Measurements from ENCODE around the gene ETNK1.

ETNK1 gene

GRCh38 chr12:22719745-22720144, 94.8 kb downstream of the ETNK1 start:
- no peak for TF ChIP-seq EZH2 (IDR thresholded peaks at IDR 0.05; ENCODE audit: borderline replicate concordance, low read depth, low read length, severe bottlenecking)
- TF ChIP-seq CTCF (IDR thresholded peaks at IDR 0.05; ENCODE audit: borderline replicate concordance, extremely low read depth, low read length, poor library complexity, severe bottlenecking): no peak
- Histone ChIP-seq H3K27ac (ENCODE audit: low read length) (no peak overlapping the region), H3K4me2 (ENCODE audit: insufficient read depth, low read length) (no peak overlapping the region), H3K79me2 (ENCODE audit: insufficient read depth, low read length) (no peaks in the 10 kb centered on the region), H3K36me3 (ENCODE audit: insufficient read depth, low read length) (no peaks in the 10 kb centered on the region), H3K9ac (ENCODE audit: low read depth, low read length) (no peak overlapping the region), H4K20me1 (ENCODE audit: insufficient read depth, low read length) (no peaks in the 10 kb centered on the region), H3K4me1 (ENCODE audit: insufficient read depth, low read length) (no peaks in the 10 kb centered on the region), H3K4me3 (ENCODE audit: low read depth in 1 of 2, low read length in 2 of 2) (no peak overlapping the region), H3K9me3 (ENCODE audit: insufficient read depth, low read length, severe bottlenecking) (no peaks in the 10 kb centered on the region), H3K27me3 (ENCODE audit: insufficient read depth, low read length, poor library complexity) (peaks cover 7% of the 10 kb centered on the region), H2AFZ (ENCODE audit: low read depth, low read length) (no peak overlapping the region)
- DNase-seq (no peak), ATAC-seq (ENCODE audit: insufficient read depth, low read depth) (no peak)

- Histone ChIP-seq H3K9me3 (ENCODE audit: insufficient read depth, low read length, severe bottlenecking) (no peaks in the 10 kb centered on the region), H3K4me2 (ENCODE audit: insufficient read depth, low read length) (no peak overlapping the region), H3K4me1 (ENCODE audit: insufficient read depth, low read length) (no peaks in the 10 kb centered on the region), H4K20me1 (ENCODE audit: insufficient read depth, low read length) (no peaks in the 10 kb centered on the region), H3K36me3 (ENCODE audit: insufficient read depth, low read length) (no peaks in the 10 kb centered on the region), H3K4me3 (ENCODE audit: low read depth in 1 of 2, low read length in 2 of 2) (no peak overlapping the region), H3K27ac (ENCODE audit: low read length) (no peak overlapping the region), H3K9ac (ENCODE audit: low read depth, low read length) (no peak overlapping the region), H2AFZ (ENCODE audit: low read depth, low read length) (no peak overlapping the region), H3K79me2 (ENCODE audit: insufficient read depth, low read length) (no peaks in the 10 kb centered on the region), H3K27me3 (ENCODE audit: insufficient read depth, low read length, poor library complexity) (peaks cover 12% of the 10 kb centered on the region)
- DNase-seq (no peak), ATAC-seq (ENCODE audit: insufficient read depth, low read depth) (no peak)
- TF ChIP-seq EZH2 (IDR thresholded peaks at IDR 0.05; ENCODE audit: borderline replicate concordance, low read depth, low read length, severe bottlenecking) (no peak), CTCF (IDR thresholded peaks at IDR 0.05; ENCODE audit: borderline replicate concordance, extremely low read depth, low read length, poor library complexity, severe bottlenecking) (no peak)
These were observed 97.1 kb downstream of the ETNK1 start for GRCh38 chr12:22722081-22722480.

GRCh38 chr12:22722779-22723178, 97.8 kb downstream of the ETNK1 start:
- no peak for ATAC-seq (ENCODE audit: insufficient read depth, low read depth)
- Histone ChIP-seq H3K9ac (ENCODE audit: low read depth, low read length) (no peak overlapping the region), H3K4me2 (ENCODE audit: insufficient read depth, low read length) (no peak overlapping the region), H3K9me3 (ENCODE audit: insufficient read depth, low read length, severe bottlenecking) (no peaks in the 10 kb centered on the region), H3K36me3 (ENCODE audit: insufficient read depth, low read length) (no peaks in the 10 kb centered on the region), H3K27me3 (ENCODE audit: insufficient read depth, low read length, poor library complexity) (peaks cover 12% of the 10 kb centered on the region), H3K79me2 (ENCODE audit: insufficient read depth, low read length) (no peaks in the 10 kb centered on the region), H3K4me3 (ENCODE audit: low read depth in 1 of 2, low read length in 2 of 2) (no peak overlapping the region), H4K20me1 (ENCODE audit: insufficient read depth, low read length) (no peaks in the 10 kb centered on the region), H3K4me1 (ENCODE audit: insufficient read depth, low read length) (no peaks in the 10 kb centered on the region), H2AFZ (ENCODE audit: low read depth, low read length) (no peak overlapping the region), H3K27ac (ENCODE audit: low read length) (no peak overlapping the region)
- no peak for DNase-seq
- TF ChIP-seq EZH2 (IDR thresholded peaks at IDR 0.05; ENCODE audit: borderline replicate concordance, low read depth, low read length, severe bottlenecking) (no peak), CTCF (IDR thresholded peaks at IDR 0.05; ENCODE audit: borderline replicate concordance, extremely low read depth, low read length, poor library complexity, severe bottlenecking) (no peak)

- DNase-seq: no peak
- no peaks in the 10 kb centered on the region for H3K36me3 ChIP-seq (ENCODE audit: insufficient read depth, low read length)
- no peak for ATAC-seq (ENCODE audit: insufficient read depth, low read depth)
- no peaks in the 10 kb centered on the region for H3K9me3 ChIP-seq (ENCODE audit: insufficient read depth, low read length, severe bottlenecking)
- no peak overlapping the region for H2AFZ ChIP-seq (ENCODE audit: low read depth, low read length)
- H3K9ac ChIP-seq (ENCODE audit: low read depth, low read length): no peak overlapping the region
- no peaks in the 10 kb centered on the region for H3K79me2 ChIP-seq (ENCODE audit: insufficient read depth, low read length)
- no peak overlapping the region for H3K4me3 ChIP-seq (ENCODE audit: low read depth in 1 of 2, low read length in 2 of 2)
- H3K4me2 ChIP-seq (ENCODE audit: insufficient read depth, low read length): no peak overlapping the region
- no peak overlapping the region for H3K27ac ChIP-seq (ENCODE audit: low read length)
- H4K20me1 ChIP-seq (ENCODE audit: insufficient read depth, low read length): no peaks in the 10 kb centered on the region
- H3K27me3 ChIP-seq (ENCODE audit: insufficient read depth, low read length, poor library complexity): peaks cover 7% of the 10 kb centered on the region
- no peak for TF ChIP-seq EZH2 (IDR thresholded peaks at IDR 0.05; ENCODE audit: borderline replicate concordance, low read depth, low read length, severe bottlenecking)
- no peak for TF ChIP-seq CTCF (IDR thresholded peaks at IDR 0.05; ENCODE audit: borderline replicate concordance, extremely low read depth, low read length, poor library complexity, severe bottlenecking)
- no peaks in the 10 kb centered on the region for H3K4me1 ChIP-seq (ENCODE audit: insufficient read depth, low read length)
These were observed 104.0 kb downstream of the ETNK1 start for GRCh38 chr12:22728987-22729386.

All from DND-41 (cell line).